GM19240 (cell line): ENCODE data around the gene WNT9A.

Source experiments
- DNase-seq: peaks from one replicate; pipeline ENCODE4 v3.0.0; 2011; ENCODE audit warnings: low spot score; ENCODE audit not compliant: insufficient read length

The WNT9A gene

DNA sequence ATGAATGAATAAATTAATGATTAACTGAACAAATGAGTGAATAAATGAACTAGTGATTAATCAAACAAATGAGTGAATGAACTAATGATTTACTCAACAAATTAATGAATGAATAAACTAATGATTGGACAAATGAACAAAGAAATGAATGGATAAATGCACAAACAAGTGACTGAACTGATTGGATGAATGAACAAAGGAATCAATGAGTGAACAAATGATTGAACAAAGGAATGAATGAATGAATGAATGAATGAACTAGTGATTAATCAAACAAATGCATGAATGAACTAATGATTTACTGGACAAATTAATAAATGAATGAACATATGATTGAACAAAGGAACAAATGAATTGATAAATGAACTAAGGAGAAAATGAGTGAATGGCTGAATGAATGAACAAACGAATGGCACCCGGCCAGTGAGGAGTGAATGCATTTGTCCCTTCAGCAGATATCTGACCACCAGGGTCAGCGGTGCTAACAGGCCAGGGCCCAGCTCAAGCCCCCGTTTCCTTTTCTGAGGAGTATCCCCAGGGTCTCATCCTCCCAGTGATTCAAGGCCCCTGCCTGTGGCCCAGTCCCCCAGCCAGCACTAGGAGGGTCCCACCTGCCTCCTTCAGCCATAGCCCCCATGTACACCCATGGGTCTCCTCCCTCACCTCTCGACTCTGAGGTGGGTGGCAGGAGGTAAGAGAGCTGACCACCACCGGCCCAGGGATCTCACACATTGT, 49.9 kb downstream of the WNT9A start:
- DNase-seq, result no peak

DNA sequence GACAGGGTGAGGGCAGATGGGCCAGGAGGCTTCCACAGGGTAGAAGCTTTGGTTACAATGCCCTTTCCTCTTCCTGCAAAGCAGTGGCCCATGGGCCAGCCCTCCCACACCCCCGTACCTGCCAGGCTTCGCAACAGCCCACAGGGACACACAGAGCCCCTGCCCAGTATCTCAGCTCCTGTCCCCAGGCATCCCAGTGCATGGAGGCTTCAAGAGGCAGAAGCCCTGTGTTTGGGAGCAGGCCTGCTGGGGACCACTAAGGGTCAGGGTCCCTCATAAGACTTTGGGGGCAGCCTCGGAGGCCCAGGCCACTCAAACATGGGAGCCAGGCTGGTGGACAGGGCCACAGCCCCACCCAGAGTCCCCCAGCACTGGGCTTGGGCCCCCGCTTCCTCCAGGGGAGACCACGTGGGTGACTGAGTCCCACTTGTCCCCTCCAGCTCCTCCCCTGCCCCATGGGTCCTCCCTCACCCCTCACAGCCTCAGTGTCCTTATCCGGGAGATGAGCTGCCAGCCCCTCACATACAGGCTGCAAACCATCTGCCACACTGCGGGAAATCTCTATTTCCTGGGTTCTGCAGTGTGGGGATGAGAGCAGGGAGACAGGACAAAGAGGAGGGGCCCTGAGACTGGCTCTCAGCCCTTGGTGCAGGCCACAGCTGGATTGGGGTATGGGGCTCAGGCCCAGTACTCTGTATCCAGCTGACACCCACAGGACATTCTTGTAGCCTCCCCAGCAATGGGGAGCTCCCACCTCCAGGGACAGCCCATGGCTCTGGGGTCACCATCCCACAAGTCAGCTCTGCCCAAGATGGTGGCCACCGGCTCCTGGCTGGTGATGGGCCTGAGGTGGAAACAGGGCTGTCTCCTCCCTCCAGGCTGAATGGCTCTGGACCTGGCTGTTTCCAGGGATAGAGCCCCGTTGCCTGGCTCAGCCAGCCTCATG, 50.7 kb downstream of the WNT9A start:
- no peak for DNase-seq

DNA sequence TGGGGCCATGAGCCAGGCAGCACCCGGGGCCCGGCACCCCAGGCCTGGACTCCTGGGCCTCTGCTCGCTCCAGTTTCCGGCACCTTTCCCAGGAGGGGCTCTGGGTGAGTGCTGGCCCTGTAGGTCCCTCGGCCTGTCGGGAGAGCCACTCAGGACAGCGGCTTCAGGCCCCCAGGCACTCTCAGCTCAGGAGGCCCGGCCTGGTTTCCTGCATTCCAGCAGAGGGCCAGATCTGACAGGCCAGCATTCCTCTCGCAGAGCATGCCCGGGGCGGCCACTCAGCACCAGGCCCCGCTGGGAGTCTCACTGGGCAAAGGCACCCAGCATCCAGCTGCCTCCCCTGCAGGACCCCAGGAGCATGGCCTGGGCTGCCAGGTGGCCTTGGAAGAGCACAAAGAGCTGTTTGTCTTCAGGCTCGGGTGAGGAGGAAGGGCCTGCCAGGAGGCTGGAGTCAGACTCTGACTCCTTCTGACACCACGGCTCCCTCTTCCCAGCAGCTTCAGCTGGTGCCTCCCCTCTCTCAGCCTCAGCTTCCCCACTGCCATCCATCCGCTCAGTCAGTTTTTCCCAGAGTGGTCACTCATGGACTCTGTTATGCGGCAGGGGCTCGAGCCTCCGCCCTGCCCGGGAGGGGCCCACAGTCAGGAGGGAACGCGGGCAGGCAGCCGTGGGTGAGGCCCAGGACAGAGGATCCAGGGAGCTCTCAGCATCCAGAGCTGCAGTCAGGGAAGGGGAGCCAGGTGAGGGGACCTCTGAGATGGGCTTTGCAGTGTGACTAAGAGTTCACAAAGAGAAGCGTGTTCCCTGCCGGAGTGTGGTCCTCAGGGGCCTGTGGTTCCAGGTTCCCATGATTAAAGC, 51.7 kb downstream of the WNT9A start:
- no peak for DNase-seq

DNA sequence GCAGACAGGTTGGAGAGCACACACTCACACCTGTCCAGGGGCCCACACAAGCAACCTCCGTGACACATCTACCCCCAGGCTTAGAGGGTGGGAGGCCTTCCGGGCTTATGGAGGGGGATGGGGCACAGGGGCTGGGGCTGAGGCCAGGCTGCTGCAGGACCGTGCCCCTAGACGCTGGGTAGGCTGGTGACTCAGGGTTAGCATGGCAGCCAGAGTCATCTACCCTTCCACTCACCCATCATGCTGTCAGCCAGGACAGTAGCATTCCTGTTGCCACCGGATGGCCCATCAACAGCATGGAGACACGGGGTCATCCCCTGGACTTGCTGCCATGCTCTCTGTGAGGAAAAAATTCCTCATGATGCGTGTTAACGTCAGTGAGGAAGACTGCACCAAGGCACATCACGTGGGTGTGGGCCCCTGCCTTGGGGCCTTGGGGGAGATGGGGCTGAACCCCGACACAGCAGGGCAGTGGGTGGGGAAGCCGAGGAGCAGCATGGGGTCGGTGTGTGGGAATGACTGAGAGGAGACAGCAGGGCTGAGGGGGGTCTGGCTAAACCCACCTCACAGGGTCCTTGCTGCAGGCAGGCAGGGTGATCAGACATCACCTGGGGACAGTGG, 52.8 kb downstream of the WNT9A start:
- no peak for DNase-seq

DNA sequence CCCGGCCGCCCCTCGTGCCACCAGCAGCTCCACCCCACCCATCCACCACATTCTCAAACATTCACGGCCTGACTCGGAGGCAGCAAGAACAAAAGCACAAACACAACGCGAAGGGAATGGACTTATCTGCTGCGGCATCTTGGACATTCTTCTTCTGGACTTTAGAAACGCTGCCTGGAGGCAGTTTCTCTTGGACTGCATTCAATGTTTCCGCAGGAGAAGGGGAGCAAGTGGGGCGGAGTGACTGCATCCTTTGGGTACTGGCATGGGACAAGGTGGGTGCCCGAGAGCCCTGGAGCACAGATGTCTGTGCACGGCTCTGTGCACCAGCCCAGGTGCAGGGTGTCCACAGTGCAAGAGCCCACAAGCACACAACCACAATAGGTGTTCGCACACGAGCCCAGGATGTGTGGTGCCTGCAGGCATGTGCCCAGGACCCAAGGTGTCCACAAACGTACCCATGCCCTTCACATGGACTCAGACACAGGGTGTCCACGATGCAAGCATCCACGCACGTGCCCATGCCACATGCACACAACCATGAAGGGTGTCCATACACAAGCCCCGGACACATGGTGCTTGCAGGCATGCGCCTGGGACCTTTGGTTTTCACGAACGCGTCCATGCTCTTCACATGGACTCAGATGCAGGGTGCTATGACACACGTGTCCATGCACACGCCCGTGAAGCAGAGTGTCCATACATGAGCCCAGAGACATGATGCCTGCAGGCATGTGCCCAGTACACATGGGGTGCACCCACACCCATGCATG, 53.6 kb downstream of the WNT9A start:
- DNase-seq, result no peak

DNA sequence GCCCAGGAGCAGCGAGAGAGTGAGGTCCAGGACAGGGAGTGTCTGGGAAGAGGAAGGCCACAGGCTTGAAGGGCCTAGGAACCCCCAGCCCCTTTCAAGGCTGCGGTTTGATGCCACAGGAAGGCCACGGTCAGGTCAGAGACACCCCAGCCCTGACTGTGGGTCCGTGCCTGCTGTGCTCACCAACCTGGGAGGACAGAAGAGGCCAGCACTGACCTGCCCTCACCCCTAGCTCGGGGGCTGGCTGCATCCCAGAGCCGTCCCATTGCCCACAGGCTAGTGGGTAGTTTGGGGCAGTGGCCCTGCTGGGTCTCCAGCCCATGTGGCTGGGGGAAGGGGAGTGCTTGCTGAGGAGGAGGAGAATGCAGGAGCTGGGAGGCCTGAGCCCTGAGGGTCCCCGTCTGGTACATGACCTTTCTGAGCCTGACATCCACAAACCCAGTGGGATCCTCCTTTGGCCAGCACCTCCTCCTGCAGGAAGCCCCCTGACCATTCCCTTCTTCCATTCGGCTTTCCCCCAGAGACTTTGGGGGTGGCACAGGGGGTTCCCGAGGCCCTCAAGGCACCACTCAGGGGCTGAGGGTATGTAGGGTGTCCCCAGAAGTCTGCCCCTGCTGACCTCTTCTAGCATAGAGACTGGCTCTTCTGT, 54.3 kb downstream of the WNT9A start:
- no peak for DNase-seq

DNA sequence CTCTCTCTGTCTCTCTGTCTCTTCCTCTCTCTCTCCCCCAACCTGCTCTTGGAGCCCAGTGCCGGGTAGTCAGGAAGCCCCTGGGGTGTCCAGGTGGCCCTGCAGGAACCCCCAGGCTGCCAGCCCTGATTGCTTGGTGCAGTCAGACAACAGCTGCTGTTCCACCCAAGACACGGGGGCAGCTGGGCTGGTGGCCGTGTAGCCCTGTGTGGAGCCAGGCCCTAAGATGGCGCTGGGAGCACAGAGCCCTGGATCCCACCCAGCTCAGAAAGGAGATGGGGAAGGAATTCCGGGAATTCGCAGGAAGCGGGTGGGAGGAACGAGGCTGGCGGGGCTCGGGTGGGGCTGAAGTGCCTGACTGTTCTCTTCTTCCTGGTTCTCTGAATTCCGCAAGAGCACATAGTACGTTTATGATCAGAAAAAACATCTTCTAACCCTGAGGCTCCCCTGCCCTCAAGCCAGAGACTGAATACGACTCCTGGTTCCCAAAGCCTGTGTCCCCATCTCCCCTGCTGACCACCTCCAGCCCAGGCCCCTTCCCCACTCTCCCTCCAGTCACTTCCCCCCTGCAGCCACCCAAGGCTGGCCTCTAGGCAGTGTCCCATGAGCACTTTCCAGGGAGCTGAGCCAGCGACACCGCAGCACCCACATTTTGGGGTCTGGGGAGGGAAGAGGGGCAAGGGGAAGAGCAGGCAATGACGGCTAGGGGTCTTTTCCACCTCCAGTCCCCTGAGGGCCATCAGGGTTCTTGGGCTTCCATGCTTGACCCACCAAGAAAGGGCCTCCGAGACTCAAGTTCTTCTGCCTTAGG, 55.0 kb downstream of the WNT9A start:
- no peak for DNase-seq

DNA sequence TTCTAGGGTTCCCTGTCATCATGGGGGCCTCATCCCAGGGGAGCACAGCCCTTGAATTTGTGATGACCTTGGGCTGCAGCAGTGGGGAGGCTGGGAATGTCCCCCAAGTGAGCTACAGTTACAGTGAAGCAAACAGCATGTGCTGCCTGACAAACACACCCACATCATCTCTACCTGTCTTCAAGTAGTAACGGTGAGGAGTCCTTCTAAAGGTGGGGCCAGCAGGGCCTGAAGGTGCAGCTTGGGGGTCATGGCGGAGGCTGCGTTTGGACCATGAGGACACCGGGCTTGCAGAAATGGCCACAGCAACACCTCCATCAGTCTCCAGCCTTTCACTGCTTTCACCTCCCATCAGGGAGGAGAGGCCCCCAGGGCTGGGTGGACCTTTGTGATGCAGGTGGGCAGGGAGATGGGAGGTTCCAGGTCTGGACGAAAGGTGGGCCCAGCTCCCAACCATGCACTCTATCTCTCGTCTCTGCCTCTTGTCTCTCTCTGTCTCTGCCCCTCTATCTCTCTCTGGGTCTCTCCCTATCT, 55.7 kb downstream of the WNT9A start:
- no peak for DNase-seq

DNA sequence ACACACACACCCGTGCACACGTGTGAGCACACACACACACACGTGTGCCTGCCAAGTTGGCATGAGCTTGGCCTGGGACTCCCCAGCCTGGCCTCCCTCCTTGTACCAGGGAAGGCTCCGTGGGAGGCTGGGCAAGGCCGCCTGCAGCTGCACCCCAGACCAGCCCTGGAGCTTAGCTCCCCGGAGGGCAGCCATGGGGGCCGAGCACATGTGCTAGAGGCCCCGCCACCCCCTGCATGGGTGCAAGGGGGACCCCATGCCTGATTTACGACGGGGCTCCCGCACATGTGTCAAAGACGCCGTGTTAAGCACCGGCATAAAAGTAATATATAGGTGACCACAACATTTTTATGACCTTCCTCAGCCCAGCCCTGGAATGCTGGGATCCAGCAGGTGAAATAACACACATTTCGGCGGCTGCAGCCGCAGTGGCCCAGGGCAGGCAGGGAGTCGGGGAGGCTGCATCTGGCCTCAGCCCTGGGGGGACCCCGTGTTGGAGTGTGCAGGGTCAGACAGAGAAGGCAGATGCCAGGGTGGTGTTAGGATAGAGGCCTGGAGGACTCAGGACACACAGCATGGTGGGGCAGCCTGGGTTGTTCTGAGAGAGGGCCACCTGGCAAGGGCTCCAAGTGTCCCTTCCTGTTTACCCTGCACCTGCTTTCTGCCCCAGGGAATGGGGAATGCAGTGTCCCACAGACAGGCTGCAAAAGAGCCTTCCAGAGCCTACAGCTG, 56.3 kb downstream of the WNT9A start:
- DNase-seq, result no peak

DNA sequence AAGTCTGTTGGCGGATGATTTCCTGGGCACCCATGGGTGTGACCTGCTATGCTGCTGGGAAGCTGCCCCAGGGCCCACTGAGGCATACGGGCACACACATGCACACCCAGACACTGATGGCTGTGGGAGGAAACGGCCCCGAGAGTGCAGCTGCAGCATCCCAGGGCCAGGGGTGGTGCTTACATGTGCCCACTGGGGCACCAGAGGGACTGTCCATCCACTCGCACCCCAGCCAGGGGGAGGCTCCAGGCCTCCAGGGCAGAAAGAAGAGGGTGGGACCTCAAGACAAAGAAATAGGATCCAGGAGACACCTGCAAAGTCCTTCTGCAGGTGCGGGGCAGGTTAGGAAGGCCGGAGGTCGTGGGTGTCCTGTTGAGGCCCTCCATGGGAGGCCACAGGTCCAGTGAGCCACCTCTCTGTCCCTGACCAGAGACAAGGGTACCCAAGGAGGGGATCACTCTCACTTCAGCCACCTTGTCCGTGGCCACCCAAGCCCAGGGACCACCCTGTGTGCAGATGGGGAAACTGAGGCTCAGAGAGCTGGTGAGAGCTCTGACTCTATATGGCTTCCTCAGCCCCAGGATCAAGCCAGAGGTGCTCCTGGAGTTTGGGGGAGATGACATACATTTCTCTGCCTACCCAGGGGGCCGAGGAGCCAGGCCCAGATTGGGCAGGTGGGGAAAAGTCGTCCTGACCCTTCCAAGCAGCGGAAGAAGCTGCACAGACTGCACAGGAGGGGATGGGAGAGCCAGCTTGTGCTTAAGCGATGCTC, 57.1 kb downstream of the WNT9A start:
- DNase-seq, result no peak

DNA sequence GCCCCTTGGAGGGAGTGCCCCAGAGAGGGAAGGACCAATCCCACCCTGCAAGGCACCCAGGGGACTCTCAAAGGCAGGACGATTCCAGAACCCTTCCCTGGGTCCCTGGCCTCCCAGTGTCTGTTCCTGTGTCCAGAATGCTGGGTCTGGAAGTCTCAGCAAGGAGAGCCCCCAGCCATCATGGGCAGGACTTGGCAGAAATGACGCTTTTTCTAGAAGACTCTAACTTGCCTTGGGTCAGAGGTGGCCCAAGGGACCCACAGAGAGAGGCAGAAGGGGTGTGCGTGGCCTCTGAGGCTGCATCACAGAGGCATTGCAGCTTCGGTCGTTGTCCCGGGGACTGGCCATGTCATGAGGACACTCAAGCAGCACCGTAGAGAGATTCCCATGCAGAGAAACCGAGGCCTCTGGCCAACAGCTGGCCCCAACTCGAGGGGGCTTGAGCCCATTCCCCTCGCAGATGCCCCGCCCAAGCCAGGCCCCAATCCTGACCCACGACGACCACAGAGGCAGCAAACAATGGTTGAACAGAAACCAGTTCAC, 57.8 kb downstream of the WNT9A start:
- no peak for DNase-seq

DNA sequence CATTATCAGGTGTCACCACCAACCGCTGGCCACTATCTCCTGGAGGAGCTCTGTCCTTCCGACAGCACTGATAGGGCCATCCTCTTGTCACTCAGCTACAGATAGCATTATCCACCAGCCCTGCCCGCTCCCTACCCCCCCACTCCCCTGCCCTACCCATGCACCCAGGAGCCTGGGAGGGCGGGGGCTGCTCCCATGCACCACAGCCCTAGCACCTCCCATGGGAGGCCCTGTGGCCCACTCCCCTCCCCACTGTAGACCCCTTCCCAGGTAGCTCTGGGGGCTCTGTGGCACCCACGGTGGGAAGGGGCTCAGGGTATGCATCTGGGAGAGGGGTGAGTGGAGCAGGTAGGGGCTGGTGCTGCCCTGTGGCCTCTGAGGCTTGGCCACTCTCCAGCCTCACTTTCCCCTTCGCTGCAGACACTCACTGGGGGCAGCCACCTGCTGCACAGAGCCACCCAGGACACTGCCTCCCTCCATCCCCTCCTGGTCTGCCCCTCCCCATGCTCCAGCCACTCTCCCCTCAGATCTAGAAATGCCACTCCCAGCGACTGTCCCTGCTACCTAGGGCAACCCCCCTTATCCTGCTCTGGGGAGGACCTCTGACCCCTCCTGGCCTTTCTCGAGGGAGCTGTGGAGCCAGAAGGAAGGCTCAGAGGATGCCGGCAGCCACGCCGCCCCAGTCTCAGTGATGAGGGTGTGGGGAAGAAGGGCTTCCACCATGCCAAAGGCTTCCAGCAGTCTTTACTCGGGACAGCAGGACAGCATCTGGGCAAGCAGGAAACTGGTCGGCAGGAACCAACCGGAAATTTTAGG, 58.5 kb downstream of the WNT9A start:
- no peak for DNase-seq

DNA sequence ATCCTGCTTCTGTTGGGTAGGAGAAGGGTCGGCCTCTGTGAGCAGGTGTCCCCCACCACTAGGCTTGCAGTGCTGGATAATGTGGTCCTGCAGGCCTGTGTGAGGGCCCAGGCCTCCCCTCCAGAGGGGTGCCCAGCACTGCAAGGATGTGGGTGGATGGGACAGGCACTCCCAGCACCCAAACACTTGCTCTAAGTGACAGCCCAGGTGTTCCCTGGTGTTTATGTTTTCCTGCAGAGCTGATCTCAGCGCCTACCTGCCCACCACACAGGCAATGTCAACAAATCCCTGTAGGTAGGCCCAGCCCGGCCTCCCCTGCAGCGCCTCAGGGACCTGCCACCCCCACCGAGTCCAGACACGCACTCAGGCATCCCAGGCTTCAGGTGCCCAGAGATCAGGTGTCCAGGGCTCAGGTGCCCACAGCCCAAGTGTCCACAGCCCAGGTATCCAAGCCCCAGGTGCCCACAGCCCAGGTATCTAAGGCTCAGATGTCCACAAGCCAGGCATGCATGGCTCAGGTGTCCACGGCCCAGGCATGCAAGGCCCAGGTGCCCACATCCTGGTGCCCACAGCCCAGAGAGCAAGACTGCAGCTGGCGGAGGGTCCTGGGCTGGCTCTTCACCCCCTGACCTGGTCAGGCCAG, 59.2 kb downstream of the WNT9A start:
- no peak for DNase-seq

DNA sequence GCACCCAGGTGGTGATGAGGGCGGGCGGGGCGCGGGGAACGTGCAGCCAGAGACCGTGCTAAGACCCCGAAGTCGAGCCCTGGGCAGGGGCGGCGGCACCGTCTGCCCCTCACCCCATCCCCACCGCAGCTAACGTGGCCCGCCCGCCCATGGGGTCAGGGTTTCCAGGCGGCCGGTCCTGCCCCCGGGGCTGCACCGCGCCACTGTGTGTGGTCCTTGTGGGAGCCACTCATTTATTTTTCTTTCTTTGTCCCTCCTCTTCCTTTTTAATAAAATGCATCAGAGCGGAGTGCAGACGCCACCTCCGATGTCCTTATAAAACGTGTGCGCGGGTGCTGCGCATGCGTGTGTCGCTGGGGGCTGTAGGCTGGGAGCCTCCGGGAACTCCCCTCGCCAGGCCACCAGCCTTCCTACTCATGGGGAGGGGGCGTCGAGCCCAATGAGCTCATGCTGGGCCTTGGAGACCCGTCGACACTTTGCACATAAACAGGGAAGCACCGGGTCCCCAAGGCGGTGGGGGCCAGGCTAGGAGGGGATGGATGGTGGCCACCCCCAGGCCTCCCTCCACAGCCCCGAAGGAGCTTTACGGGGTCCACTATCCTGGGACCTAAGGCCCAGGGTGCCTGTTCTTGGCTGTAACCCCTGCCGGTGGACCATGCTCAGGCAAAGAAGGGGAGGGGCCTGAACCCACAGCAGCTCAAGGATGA, 59.9 kb downstream of the WNT9A start:
- no peak for DNase-seq
